ENCODE results near the gene MARK1.

DNA sequence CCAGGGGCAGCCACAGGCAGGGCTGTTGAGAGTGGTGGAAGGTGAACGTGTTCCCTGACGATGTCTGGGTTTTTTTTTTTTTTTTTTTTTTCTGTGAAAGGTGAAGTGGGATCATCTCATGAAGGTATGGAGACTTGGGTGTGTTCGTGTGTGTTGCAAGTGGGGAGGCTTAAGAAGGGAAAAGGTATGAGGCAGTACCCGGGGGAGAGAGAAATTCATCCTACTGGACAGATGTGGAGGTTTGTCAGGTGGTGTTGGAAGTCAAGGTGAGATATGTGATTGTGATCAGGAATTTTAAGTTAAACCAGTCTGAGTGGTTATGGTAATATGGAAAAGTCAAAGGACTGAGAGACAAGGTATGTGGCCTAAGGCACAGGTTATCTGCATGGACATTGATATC lies 167.5 kb downstream of the MARK1 start:
- TF ChIP-seq, protein P1, sequence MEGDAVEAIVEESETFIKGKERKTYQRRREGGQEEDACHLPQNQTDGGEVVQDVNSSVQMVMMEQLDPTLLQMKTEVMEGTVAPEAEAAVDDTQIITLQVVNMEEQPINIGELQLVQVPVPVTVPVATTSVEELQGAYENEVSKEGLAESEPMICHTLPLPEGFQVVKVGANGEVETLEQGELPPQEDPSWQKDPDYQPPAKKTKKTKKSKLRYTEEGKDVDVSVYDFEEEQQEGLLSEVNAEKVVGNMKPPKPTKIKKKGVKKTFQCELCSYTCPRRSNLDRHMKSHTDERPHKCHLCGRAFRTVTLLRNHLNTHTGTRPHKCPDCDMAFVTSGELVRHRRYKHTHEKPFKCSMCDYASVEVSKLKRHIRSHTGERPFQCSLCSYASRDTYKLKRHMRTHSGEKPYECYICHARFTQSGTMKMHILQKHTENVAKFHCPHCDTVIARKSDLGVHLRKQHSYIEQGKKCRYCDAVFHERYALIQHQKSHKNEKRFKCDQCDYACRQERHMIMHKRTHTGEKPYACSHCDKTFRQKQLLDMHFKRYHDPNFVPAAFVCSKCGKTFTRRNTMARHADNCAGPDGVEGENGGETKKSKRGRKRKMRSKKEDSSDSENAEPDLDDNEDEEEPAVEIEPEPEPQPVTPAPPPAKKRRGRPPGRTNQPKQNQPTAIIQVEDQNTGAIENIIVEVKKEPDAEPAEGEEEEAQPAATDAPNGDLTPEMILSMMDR (IDR thresholded peaks at IDR 0.05), result no peak
- TF ChIP-seq POLR2A (IDR thresholded peaks at IDR 0.05), result no peak

Data from right lobe of liver (tissue), 4 donors.